ENCODE measurements around the gene JARID2. TPM values are rescaled to one million over a fixed set of nuclear protein-coding genes. Genes with fewer than 3 reads are reported as not detected.

JARID2 gene
- total and polyA plus RNA-seq, 2 of the 8 experiments (the other 6 are each of a cell fraction or from before 2014, with no cell fraction given) = 60.1 to 239 TPM

GRCh38 chr6:15436451-15436850, 190.6 kb downstream of the JARID2 start:
- no peak for DNase-seq (ENCODE audit: low read depth in 1 of 2, low spot score in 2 of 2)
- no peak for TF ChIP-seq TCF12 (IDR thresholded peaks at IDR 0.05; ENCODE audit: low read depth, low read length)
- TF ChIP-seq KDM5A (IDR thresholded peaks at IDR 0.05; ENCODE audit: low read length) = no peak
- no peak for TF ChIP-seq FOSL1 (IDR thresholded peaks at IDR 0.05; ENCODE audit: insufficient read depth, low read depth, low read length)
- TF ChIP-seq POU5F1 (IDR thresholded peaks at IDR 0.05; ENCODE audit: low read depth, low read length) = no peak
- TF ChIP-seq YY1 (IDR thresholded peaks at IDR 0.05; ENCODE audit: low read depth, low read length) = no peak
- TF ChIP-seq KDM4A (IDR thresholded peaks at IDR 0.05; ENCODE audit: low read depth, low read length, severe bottlenecking) = no peak
- TF ChIP-seq SIX5 (IDR thresholded peaks at IDR 0.05; ENCODE audit: low read depth, low read length) = no peak
- no peak for TF ChIP-seq CEBPB (IDR thresholded peaks at IDR 0.05; ENCODE audit: low read depth, low read length)
- no peak for TF ChIP-seq EGR1 (IDR thresholded peaks at IDR 0.05; ENCODE audit: borderline replicate concordance, low read depth, low read length)
- no peak for TF ChIP-seq RBBP5 (IDR thresholded peaks at IDR 0.05; ENCODE audit: borderline replicate concordance, low read depth, low read length)
- TF ChIP-seq CTBP2 (IDR thresholded peaks at IDR 0.05; ENCODE audit: borderline replicate concordance, insufficient read depth, insufficient read length, low read length) = no peak
- TF ChIP-seq SRF (IDR thresholded peaks at IDR 0.05; ENCODE audit: low read depth, low read length) = no peak
- TF ChIP-seq POLR2A (IDR thresholded peaks at IDR 0.05; ENCODE audit: control extremely low read depth in 1 of 2, low read depth in 2 of 2, low read length in 2 of 2) = no peak
- no peak for TF ChIP-seq USF2 (IDR thresholded peaks at IDR 0.05; ENCODE audit: low read length)

More at GRCh38 chr6:15436451-15436850, 190.6 kb downstream of the JARID2 start:
- no peaks in the 10 kb centered on the region for H3K36me3 ChIP-seq (ENCODE audit: control insufficient read depth in 2 of 4, insufficient read depth in 4 of 4, low read length in 3 of 4)
- peaks cover 22% of the 10 kb centered on the region for H3K79me1 ChIP-seq (ENCODE audit: low read depth, low read length)
- peaks cover 48 to 76% of the 10 kb centered on the region in 2 experiments for H4K20me1 ChIP-seq (replicated peaks in 1 of 2; ENCODE audit: control insufficient read depth in 1 of 2, insufficient read depth in 2 of 2, low read length in 2 of 2)
- H2AFZ ChIP-seq (ENCODE audit: low read length) = no peak overlapping the region
- H4K5ac ChIP-seq (ENCODE audit: insufficient read length, low read depth, low read length) = no peak overlapping the region
- no peak overlapping the region for H3K23ac ChIP-seq (ENCODE audit: insufficient read length)
- H3K4me3 ChIP-seq (ENCODE audit: extremely low read depth in 1 of 4, insufficient read depth in 2 of 4, low read depth in 3 of 4, low read length in 4 of 4) = no peak overlapping the region
- H3K14ac ChIP-seq (ENCODE audit: insufficient read length) = no peak overlapping the region
- H2BK12ac ChIP-seq (ENCODE audit: low read depth, low read length) = no peak overlapping the region
- peaks cover 58 to 100% of the 10 kb centered on the region in 2 experiments for H3K79me2 ChIP-seq (ENCODE audit: control insufficient read depth in 1 of 2, insufficient read depth in 2 of 2, low read length in 2 of 2)
- CTCF ChIA-PET (ENCODE audit: partially characterized antibody) = no interaction called here
- no peak overlapping the region for H3K4ac ChIP-seq (replicated peaks; ENCODE audit: insufficient read length, low read depth, low read length)
- H3K27me3 ChIP-seq (replicated peaks in 1 of 4; ENCODE audit: control insufficient read depth in 3 of 4, extremely low read depth in 1 of 4, insufficient read depth in 3 of 4, low read length in 3 of 4) = no peaks in the 10 kb centered on the region
- H4K8ac ChIP-seq (ENCODE audit: extremely low read depth, insufficient read depth, low read length) = no peak overlapping the region; the same call in 1 of the 2 replicates
- no peak overlapping the region for H2AK5ac ChIP-seq (ENCODE audit: low read depth, low read length)
- no peak overlapping the region for H2BK120ac ChIP-seq (replicated peaks; ENCODE audit: low read depth, low read length)
- H3K18ac ChIP-seq (ENCODE audit: extremely low read depth, low read length) = no peak overlapping the region
- no peak overlapping the region for H3K9ac ChIP-seq (replicated peaks in 1 of 4; ENCODE audit: extremely low read depth in 1 of 4, low read depth in 3 of 4, low read length in 3 of 4)
- 0 out of 2 replicates have a peak overlapping the region, but pooled peaks have one; percentile 16 for H2BK5ac ChIP-seq (ENCODE audit: low read depth, low read length)
- H3K4me1 ChIP-seq (replicated peaks in 1 of 4; ENCODE audit: control insufficient read depth in 3 of 4, insufficient read depth in 4 of 4, low read length in 3 of 4) = peaks cover 17 to 42% (median 36%) of the 10 kb centered on the region in 4 experiments
- H3K27ac ChIP-seq (ENCODE audit: low read depth, low read length) = no peak overlapping the region
- no peak overlapping the region for H2BK20ac ChIP-seq (ENCODE audit: low read length)
- H4K91ac ChIP-seq (replicated peaks; ENCODE audit: insufficient read length, low read length) = no peak overlapping the region
- POLR2A ChIA-PET (ENCODE audit: partially characterized antibody) = interaction anchor here (2.3 kb wide), 1 partner anchor 11 kb away, joined by 6 read pairs; no protein-coding TSS in a partner anchor
- no peak overlapping the region for H3K56ac ChIP-seq (replicated peaks; ENCODE audit: insufficient read length, low read depth, low read length)
- H3K9me3 ChIP-seq (ENCODE audit: insufficient read depth in 2 of 2, low read depth in 1 of 2, low read length in 1 of 2) = no peaks in the 10 kb centered on the region
- H2BK15ac ChIP-seq (ENCODE audit: low read length) = no peak overlapping the region
- no peak for FAIRE-seq
- H3K4me2 ChIP-seq (ENCODE audit: insufficient read depth in 1 of 2, low read depth in 2 of 2, low read length in 2 of 2) = peak overlapping the region in 1 of 2 experiments; percentile 23; a peak in 1 of 4 replicates
- H3K23me2 ChIP-seq (ENCODE audit: low read depth, low read length) = no peaks in the 10 kb centered on the region
- WGBS, 2 experiments (ENCODE audit: extremely low coverage in 1 of 2, insufficient coverage in 1 of 2, insufficient read length in 1 of 2, insufficient replicate concordance in 2 of 2, low coverage in 1 of 2, low lambda C conversion rate in 2 of 2, missing lambda C conversion rate in 1 of 2) = 84% methylated on average over 3 of the region's 3 CpGs; no CpG with 5 or more reads in 1 of the 2 experiments
